HepG2 (cell line): ENCODE data around the gene RETREG2. TPM values are rescaled to one million over a fixed set of nuclear protein-coding genes. Genes with fewer than 3 reads are reported as not detected.
A peak's percentile ranks its signal among the peaks of the same experiment; 100 is the strongest.

ENCODE experiments used
- CSRNP2 ChIP-seq: sonication (generic); formaldehyde crosslinking; conservative IDR thresholded peaks from 2 replicates; pipeline ENCODE4 v1.8.0; 2022; ENCODE audit warnings: low read depth, missing genetic modification reagents
- EED ChIP-seq: sonication (generic); formaldehyde crosslinking; IDR thresholded peaks from 2 replicates; pipeline ENCODE4 v1.5.0; 2020; ENCODE audit warnings: mild to moderate bottlenecking, missing genetic modification reagents
- HNF4A ChIP-seq: sonication (generic); formaldehyde crosslinking; IDR thresholded peaks from 2 replicates; pipeline ENCODE4 v1.4.0; 2020; ENCODE audit warnings: missing genetic modification reagents
- HOXA9 ChIP-seq: sonication (generic); formaldehyde crosslinking; IDR thresholded peaks from 2 replicates; pipeline ENCODE4 v1.8.1; 2022; ENCODE audit warnings: missing genetic modification reagents, mild to moderate bottlenecking, moderate library complexity, borderline replicate concordance
- SIN3A ChIP-seq: IDR thresholded peaks from 2 replicates; pipeline ENCODE4 v1.6.1; 2011; ENCODE audit warnings: low read depth, mild to moderate bottlenecking, control low read depth, low read length, borderline replicate concordance
- SUZ12 ChIP-seq: fragments of 150-350 bp; IDR thresholded peaks from 2 replicates; pipeline ENCODE4 v1.6.1; 2014; ENCODE audit warnings: low read depth, low read length
- THAP9 ChIP-seq: sonication (generic); formaldehyde crosslinking; IDR thresholded peaks from 2 replicates; pipeline ENCODE4; 2020; ENCODE audit warnings: missing genetic modification reagents, mild to moderate bottlenecking, borderline replicate concordance
- TP53 ChIP-seq: sonication (generic); formaldehyde crosslinking; conservative IDR thresholded peaks from 2 replicates; pipeline ENCODE4 v1.4.0; 2020; ENCODE audit warnings: missing genetic modification reagents
- ZBTB8A ChIP-seq: sonication (generic); formaldehyde crosslinking; IDR thresholded peaks from 2 replicates; pipeline ENCODE4 v1.4.0; 2020; ENCODE audit warnings: mild to moderate bottlenecking, low read depth, missing genetic modification reagents, borderline replicate concordance
- ZFP37 ChIP-seq: sonication (generic); formaldehyde crosslinking; IDR thresholded peaks from 2 replicates; pipeline ENCODE4 v1.4.0; 2020; ENCODE audit warnings: missing genetic modification reagents, borderline replicate concordance
- ZNF124 ChIP-seq: sonication (generic); formaldehyde crosslinking; IDR thresholded peaks from 2 replicates; pipeline ENCODE4 v1.4.0; 2020; ENCODE audit warnings: missing genetic modification reagents
- ZNF275 ChIP-seq: sonication (generic); formaldehyde crosslinking; IDR thresholded peaks from 2 replicates; pipeline ENCODE4 v1.8.0; 2022; ENCODE audit warnings: missing genetic modification reagents, mild to moderate bottlenecking, inconsistent platforms, borderline replicate concordance
- ZNF30 ChIP-seq: sonication (generic); formaldehyde crosslinking; IDR thresholded peaks from 2 replicates; pipeline ENCODE4 v1.5.0; 2020; ENCODE audit warnings: mild to moderate bottlenecking, missing genetic modification reagents
- ZNF331 ChIP-seq: sonication (generic); formaldehyde crosslinking; IDR thresholded peaks from 2 replicates; pipeline ENCODE4 v1.4.0; 2020; ENCODE audit warnings: missing genetic modification reagents
- ZNF335 ChIP-seq: sonication (generic); formaldehyde crosslinking; IDR thresholded peaks from 2 replicates; pipeline ENCODE4 v1.4.0; 2020; ENCODE audit warnings: missing genetic modification reagents
- ZNF337 ChIP-seq: sonication (generic); formaldehyde crosslinking; IDR thresholded peaks from 2 replicates; pipeline ENCODE4 v1.5.1; 2020; ENCODE audit warnings: missing genetic modification reagents, low read depth, mild to moderate bottlenecking, borderline replicate concordance
- ZNF430 ChIP-seq: sonication (generic); formaldehyde crosslinking; IDR thresholded peaks from 2 replicates; pipeline ENCODE4 v1.9.0; 2021; ENCODE audit warnings: mild to moderate bottlenecking, missing genetic modification reagents
- ZNF484 ChIP-seq: sonication (generic); formaldehyde crosslinking; IDR thresholded peaks from 2 replicates; pipeline ENCODE4 v1.5.1; 2020; ENCODE audit warnings: mild to moderate bottlenecking, low read depth, missing genetic modification reagents, borderline replicate concordance
- ZNF614 ChIP-seq: IDR thresholded peaks from 2 replicates; pipeline ENCODE4 v1.6.1; 2018; ENCODE audit warnings: missing biosample characterization, missing genetic modification reagents, inconsistent platforms, borderline replicate concordance
- ZNF883 ChIP-seq: sonication (generic); formaldehyde crosslinking; IDR thresholded peaks from 2 replicates; pipeline ENCODE4 v1.5.1; 2020; ENCODE audit warnings: mild to moderate bottlenecking, missing genetic modification reagents; ENCODE audit errors: not compliant biosample characterization
- ZZZ3 ChIP-seq: sonication (generic); formaldehyde crosslinking; IDR thresholded peaks from 2 replicates; pipeline ENCODE4 v1.4.0; 2020; ENCODE audit warnings: missing genetic modification reagents, mild to moderate bottlenecking, borderline replicate concordance
- polyA plus RNA-seq, 8 experiments: library from polyadenylated mRNA; depleted of rRNA in 3 of 8; stranded (reverse) in 7 of 8; unstranded in 1 of 8; fragments of >200 nt; fragmentation: Illumina TruSeq in 4 of 8; extraction: Trizol in 4 of 8; gene quantifications; 2 replicates each; pipeline versions ENCODE4 v1.2.1 to v1.2.3, GENCODE V29; 2011 to 2016; ENCODE audit warnings: low read depth in 4 of 8, missing spikeins in 1 of 8, mixed read lengths in 1 of 8; ENCODE audit not compliant: insufficient read depth in 1 of 8
- total RNA-seq, 5 experiments: library from RNA; depleted of rRNA; stranded (reverse); fragments of >200 nt; fragmentation: Illumina TruSeq; extraction: Trizol; gene quantifications; 2 replicates each; pipeline ENCODE4 v1.2.3, GENCODE V29; 2016; ENCODE audit warnings: low read depth in 1 of 5
- TF ChIP-seq, protein P1 (sequence below): IDR thresholded peaks from 2 replicates; pipeline ENCODE4 v1.6.1; 2016; ENCODE audit warnings: missing compliant biosample characterization, missing genetic modification reagents, borderline replicate concordance

RETREG2 gene
- total and polyA plus RNA-seq, 2 of the 13 experiments (the other 11 are each of a cell fraction or from before 2014, with no cell fraction given) = 86.0 to 134 TPM

DNA sequence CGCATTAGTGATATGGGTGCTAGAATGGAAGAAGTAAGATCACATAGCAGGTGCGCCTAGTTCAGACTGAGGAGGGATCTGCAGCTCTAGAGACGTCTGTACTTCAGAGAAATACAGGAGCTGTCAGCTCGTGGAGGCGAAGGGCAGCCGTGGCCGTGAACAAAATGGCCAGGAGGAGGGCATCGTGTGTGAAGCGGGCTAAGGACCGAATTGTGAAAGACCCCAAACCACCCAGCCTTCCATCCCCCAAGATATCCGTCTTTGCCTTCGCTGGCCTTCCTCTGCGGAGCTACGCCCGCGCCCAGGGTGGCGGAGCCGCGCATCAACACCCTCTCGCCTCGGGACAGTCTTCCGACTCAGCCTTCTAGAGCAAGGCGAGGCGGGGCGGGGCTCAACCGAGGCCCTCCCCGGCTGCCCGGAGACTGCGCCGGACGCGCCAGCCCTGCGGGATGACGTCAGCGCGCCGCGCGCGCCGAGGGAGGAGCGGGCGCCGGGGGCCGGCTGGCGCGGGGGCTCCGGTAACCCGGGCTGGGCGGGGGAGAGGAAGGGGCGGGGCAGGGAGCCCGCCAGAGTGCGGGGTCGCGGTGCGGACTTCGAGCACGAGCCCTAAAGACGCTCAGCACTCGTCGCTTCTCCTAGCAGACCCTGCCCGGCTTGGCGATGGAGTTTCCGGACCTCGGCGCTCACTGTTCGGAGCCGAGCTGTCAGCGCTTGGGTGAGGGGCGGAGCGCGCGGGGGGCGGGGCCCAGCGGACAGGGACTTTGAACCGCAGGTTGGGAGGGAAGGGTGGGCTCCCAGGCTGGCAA lies 28.5 kb downstream of the RETREG2 start, which contains the start of gene ZFAND2B (continued):
- TF ChIP-seq THAP9 (peak; percentile 44; the same call in 1 of the 2 replicates), ZNF883 (peak; percentile 41), ZNF430 (CRISPR knock-in tag) (0 out of 2 replicates have a peak, but pooled peaks have one; percentile 29), ZNF335 (CRISPR knock-in tag) (peak; percentile 80), ZNF331 (no peak; the same call in 1 of the 2 replicates), HNF4A (CRISPR knock-in tag) (peak; percentile 84), ZZZ3 (CRISPR knock-in tag) (no peak), SIN3A (peak; percentile 62; the same call in 1 of the 2 replicates), ZNF275 (CRISPR knock-in tag) (no peak; the same call in 1 of the 2 replicates), ZNF124 (CRISPR knock-in tag) (peak; percentile 85), CSRNP2 (CRISPR knock-in tag) (no peak), ZNF30 (CRISPR knock-in tag) (no peak), HOXA9 (CRISPR knock-in tag) (0 out of 2 replicates have a peak, but pooled peaks have one; percentile 40), ZFP37 (peak; percentile 69; the same call in 1 of the 2 replicates), ZNF614 (peak; percentile 70; the same call in 1 of the 2 replicates), ZNF337 (CRISPR knock-in tag) (no peak), SUZ12 (no peak), TP53 (no peak), EED (CRISPR knock-in tag) (no peak), ZNF484 (CRISPR knock-in tag) (no peak), ZBTB8A (CRISPR knock-in tag) (no peak; the same call in 1 of the 2 replicates)
- TF ChIP-seq, protein P1, sequence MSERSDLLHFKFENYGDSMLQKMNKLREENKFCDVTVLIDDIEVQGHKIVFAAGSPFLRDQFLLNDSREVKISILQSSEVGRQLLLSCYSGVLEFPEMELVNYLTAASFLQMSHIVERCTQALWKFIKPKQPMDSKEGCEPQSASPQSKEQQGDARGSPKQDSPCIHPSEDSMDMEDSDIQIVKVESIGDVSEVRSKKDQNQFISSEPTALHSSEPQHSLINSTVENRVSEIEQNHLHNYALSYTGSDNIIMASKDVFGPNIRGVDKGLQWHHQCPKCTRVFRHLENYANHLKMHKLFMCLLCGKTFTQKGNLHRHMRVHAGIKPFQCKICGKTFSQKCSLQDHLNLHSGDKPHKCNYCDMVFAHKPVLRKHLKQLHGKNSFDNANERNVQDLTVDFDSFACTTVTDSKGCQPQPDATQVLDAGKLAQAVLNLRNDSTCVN (CRISPR knock-in tag) = peak; percentile 90
